Articular chondrocyte of knee joint (primary cell): ENCODE data around the gene OR51M1. TPM values are rescaled to one million over a fixed set of nuclear protein-coding genes. Genes with fewer than 3 reads are reported as not detected.

Source experiments
- small RNA-seq: library from RNA; depleted of rRNA; stranded (forward); fragments of <200 nt; gene quantifications from one replicate; pipeline ENCODE3, GENCODE V24; 2012
- total RNA-seq: library from RNA; depleted of rRNA; stranded (reverse); fragments of >200 nt; gene quantifications from 2 replicates; pipeline ENCODE4 v1.2.3, GENCODE V29; 2012

Gene OR51M1
- total RNA-seq, result not detected in 2 replicates

GRCh38 chr11:5383576-5383975, at the start of gene OR51M1:
Gene OR51M1 (plus strand): TSS chr11:5383812. CDS start chr11:5389399, 5,587 bp downstream.

GRCh38 chr11:5343474-5344335, 39.9 kb upstream of the OR51M1 start, which contains the start of gene OR51B5:
Gene OR51B5 (minus strand): TSS chr11:5343524. CDS start chr11:5343524, 0 bp downstream.

GRCh38 chr11:5351208-5351607, 32.4 kb upstream of the OR51M1 start, which contains the start of gene OR51B6:
Gene OR51B6 (plus strand): TSS chr11:5351508. CDS start chr11:5351508, 0 bp downstream.

GRCh38 chr11:5421811-5422210, 38.2 kb downstream of the OR51M1 start, which contains the start of gene OR51Q1:
Gene OR51Q1 (plus strand): TSS chr11:5422111. CDS start chr11:5422201, 90 bp downstream.

GRCh38 chr11:5441414-5441813, 57.8 kb downstream of the OR51M1 start, which contains the start of gene OR51I1:
Gene OR51I1 (minus strand): TSS chr11:5441514. CDS start chr11:5441514, 0 bp downstream.

Small RNA genes within 50 kb of the gene (small RNA-seq; reads per million reads assigned to genes)
- gene AC104389.3, result not detected

Other genes starting within 250 kb of the OR51M1 start
- not detected in 2 replicates for gene OR52A5, start 245.5 kb upstream of the OR51M1 start, total RNA-seq
- gene OR52A1, start 229.1 kb upstream of the OR51M1 start, total RNA-seq, result not detected in 2 replicates
- gene OR51V1, start 183.1 kb upstream of the OR51M1 start, total RNA-seq, result not detected in 2 replicates
- gene HBB, start 156.7 kb upstream of the OR51M1 start, total RNA-seq, result not detected in 2 replicates
- gene HBD, start 149.3 kb upstream of the OR51M1 start, total RNA-seq, result not detected in 2 replicates
- gene HBG1, start 134.0 kb upstream of the OR51M1 start, total RNA-seq, result not detected in 2 replicates
- gene HBG2, start 129.0 kb upstream of the OR51M1 start, total RNA-seq, result not detected in 2 replicates
- gene HBE1, start 113.9 kb upstream of the OR51M1 start, total RNA-seq, result not detected in 2 replicates
- gene OR51B4, start 81.9 kb upstream of the OR51M1 start, total RNA-seq, result not detected in 2 replicates
- gene OR51B2, start 59.5 kb upstream of the OR51M1 start, total RNA-seq, result not detected in 2 replicates
- 0.11 and 0.26 TPM in 2 replicates for gene OR51B5, start 40.3 kb upstream of the OR51M1 start, total RNA-seq
- not detected in 2 replicates for gene OR51B6, start 32.3 kb upstream of the OR51M1 start, total RNA-seq
- gene OR51Q1, start 38.3 kb downstream of the OR51M1 start, total RNA-seq, result not detected in 2 replicates
- gene OR51I1, start 57.7 kb downstream of the OR51M1 start, total RNA-seq, result 0.22 TPM in 1 of 2 replicates, not detected in the other
- not detected in 2 replicates for gene OR51I2, start 65.5 kb downstream of the OR51M1 start, total RNA-seq
- not detected in 2 replicates for gene OR52D1, start 104.9 kb downstream of the OR51M1 start, total RNA-seq
- 0.11 and 0.13 TPM in 2 replicates for gene UBQLN3, start 126.1 kb downstream of the OR51M1 start, total RNA-seq
- gene UBQLNL, start 132.9 kb downstream of the OR51M1 start, total RNA-seq, result 0.39 and 0.65 TPM in 2 replicates
- gene OR52H1, start 164.7 kb downstream of the OR51M1 start, total RNA-seq, result 0.65 and 1.0 TPM in 2 replicates
- gene OR52B6, start 197.1 kb downstream of the OR51M1 start, total RNA-seq, result not detected in 2 replicates
- gene TRIM6, start 212.8 kb downstream of the OR51M1 start, total RNA-seq, result 9.4 and 9.7 TPM in 2 replicates
- 12.3 and 15.6 TPM in 2 replicates for gene TRIM34, start 241.2 kb downstream of the OR51M1 start, total RNA-seq